IMR-90 (cell line): Measurements from ENCODE around the gene IQCE.

ENCODE experiments used
- CEBPB ChIP-seq: IDR thresholded peaks from 2 replicates; pipeline ENCODE4 v1.6.1; 2012; ENCODE audit warnings: low read depth, low read length, improper control_type of control experiment
- CHD1 ChIP-seq: IDR thresholded peaks from 2 replicates; pipeline ENCODE4 v1.6.1; 2012; ENCODE audit warnings: low read depth, low read length, improper control_type of control experiment
- CTCF ChIP-seq: conservative IDR thresholded peaks from 2 replicates; pipeline ENCODE4 v1.5.1; 2012; ENCODE audit warnings: mild to moderate bottlenecking, low read depth, low read length, improper control_type of control experiment
- ELK1 ChIP-seq: fragments of 150-350 bp; IDR thresholded peaks from 2 replicates; pipeline ENCODE4 v1.6.1; 2016; ENCODE audit warnings: low read depth, mild to moderate bottlenecking, low read length, moderate library complexity, borderline replicate concordance
- FOS ChIP-seq: fragments of 150-350 bp; IDR thresholded peaks from 2 replicates; pipeline ENCODE4 v1.6.1; 2016; ENCODE audit warnings: low read depth, low read length
- MAFK ChIP-seq: IDR thresholded peaks from 2 replicates; pipeline ENCODE4 v1.6.1; 2012; ENCODE audit warnings: low read depth, low read length, improper control_type of control experiment
- MXI1 ChIP-seq: IDR thresholded peaks from 2 replicates; pipeline ENCODE4 v1.6.1; 2012; ENCODE audit warnings: low read depth, mild to moderate bottlenecking, low read length, moderate library complexity, borderline replicate concordance
- NFE2L2 ChIP-seq: fragments of 150-350 bp; IDR thresholded peaks from 2 replicates; pipeline ENCODE4 v1.6.1; 2016; ENCODE audit warnings: low read depth, mild to moderate bottlenecking, low read length
- POLR2A ChIP-seq: IDR thresholded peaks from 2 replicates; pipeline ENCODE4 v1.6.1; 2012; ENCODE audit warnings: mild to moderate bottlenecking, low read depth, low read length
- RAD21 ChIP-seq: IDR thresholded peaks from 2 replicates; pipeline ENCODE4 v1.6.1; 2012; ENCODE audit warnings: low read length, improper control_type of control experiment
- RCOR1 ChIP-seq: IDR thresholded peaks from 2 replicates; pipeline ENCODE4 v1.6.1; 2012; ENCODE audit warnings: mild to moderate bottlenecking, low read length, improper control_type of control experiment; ENCODE audit not compliant: insufficient replicate concordance
- RFX5 ChIP-seq: IDR thresholded peaks from 2 replicates; pipeline ENCODE4 v1.8.0; 2012; ENCODE audit warnings: low read depth, mild to moderate bottlenecking, low read length, moderate library complexity
- SMC3 ChIP-seq: fragments of 150-350 bp; IDR thresholded peaks from 2 replicates; pipeline ENCODE4 v1.6.1; 2016; ENCODE audit warnings: low read depth, mild to moderate bottlenecking, antibody characterized with exemption, low read length, moderate library complexity
- USF2 ChIP-seq: fragments of 150-350 bp; IDR thresholded peaks from 2 replicates; pipeline ENCODE4 v1.6.1; 2017; ENCODE audit warnings: mild to moderate bottlenecking, antibody characterized with exemption, low read length, low read depth

GRCh38 chr7:2651847-2652735 is 93.3 kb downstream of the IQCE start:
- TF ChIP-seq POLR2A, result no peak
- no peak for TF ChIP-seq MXI1
- no peak for TF ChIP-seq CEBPB
- no peak for TF ChIP-seq ELK1
- TF ChIP-seq CTCF, result no peak
- no peak for TF ChIP-seq NFE2L2
- no peak for TF ChIP-seq RCOR1
- no peak for TF ChIP-seq RAD21
- TF ChIP-seq USF2, result no peak
- no peak for TF ChIP-seq FOS
- TF ChIP-seq MAFK, result no peak
- TF ChIP-seq SMC3, result no peak
- TF ChIP-seq CHD1, result no peak
- no peak for TF ChIP-seq RFX5
